IgD-negative memory B cell (primary cell): ENCODE data around the gene NNMT. TPM values are rescaled to one million over a fixed set of nuclear protein-coding genes. Genes with fewer than 3 reads are reported as not detected.
A peak's percentile ranks its signal among the peaks of the same experiment; 100 is the strongest.

Experiments used
- H3K27ac Mint-ChIP-seq, 3 donors: one replicate each; pipeline ENCODE4 v1.8.0; 2020 to 2022; ENCODE audit warnings: mild to moderate bottlenecking in 3 of 3, mixed read lengths in 3 of 3, moderate library complexity in 1 of 3
- H3K27me3 Mint-ChIP-seq: one replicate; pipeline ENCODE4 v1.8.0; 2021; ENCODE audit warnings: mixed read lengths
- H3K36me3 Mint-ChIP-seq: one replicate; pipeline ENCODE4 v1.8.0; 2020; ENCODE audit warnings: mild to moderate bottlenecking, mixed read lengths
- H3K4me1 Mint-ChIP-seq, 3 donors: one replicate each; pipeline ENCODE4 v1.8.0; 2020 to 2022; ENCODE audit warnings: mixed read lengths in 3 of 3, mild to moderate bottlenecking in 1 of 3
- H3K4me3 Mint-ChIP-seq, 4 donors: one replicate each; pipeline ENCODE4 v1.8.0; 2020 to 2022; ENCODE audit warnings: mild to moderate bottlenecking in 4 of 4, mixed read lengths in 4 of 4, moderate library complexity in 3 of 4
- H3K9me3 Mint-ChIP-seq, 3 donors: one replicate each; pipeline ENCODE4 v1.8.0; 2020 to 2021; ENCODE audit warnings: mixed read lengths in 3 of 3, mild to moderate bottlenecking in 1 of 3
- polyA plus RNA-seq: library from polyadenylated mRNA; unstranded; fragments of 300-500 nt; fragmentation: Illumina TruSeq; gene quantifications from one replicate; pipeline ENCODE4 v1.2.3, GENCODE V29; 2021

The NNMT gene
- polyA plus RNA-seq, 1 donor from 2014 or later: not detected

- H3K9me3 Mint-ChIP-seq: no peaks in the 10 kb centered on the region
- H3K4me1 Mint-ChIP-seq: peaks cover 16 to 28% (median 17%) of the 10 kb centered on the region in 3 donors
- peak overlapping the region; percentile 49 to 96 (median 91) for H3K27ac Mint-ChIP-seq
- H3K27me3 Mint-ChIP-seq: no peaks in the 10 kb centered on the region
- H3K4me3 Mint-ChIP-seq: peak overlapping the region; percentile 2 to 85 (median 30)
- no peaks in the 10 kb centered on the region for H3K36me3 Mint-ChIP-seq
Observed at GRCh38 chr11:114258696-114259095, 37.5 kb upstream of the NNMT start.

GRCh38 chr11:114259124-114259526, 37.1 kb upstream of the NNMT start:
- no peaks in the 10 kb centered on the region for H3K27me3 Mint-ChIP-seq
- H3K27ac Mint-ChIP-seq: peak overlapping the region; percentile 49 to 96 (median 91)
- H3K4me3 Mint-ChIP-seq: peak overlapping the region; percentile 2 to 85 (median 30)
- H3K9me3 Mint-ChIP-seq: no peaks in the 10 kb centered on the region
- peaks cover 16 to 25% (median 17%) of the 10 kb centered on the region in 3 donors for H3K4me1 Mint-ChIP-seq
- no peaks in the 10 kb centered on the region for H3K36me3 Mint-ChIP-seq

- no peaks in the 10 kb centered on the region for H3K27me3 Mint-ChIP-seq
- H3K36me3 Mint-ChIP-seq: no peaks in the 10 kb centered on the region
- H3K4me1 Mint-ChIP-seq: peaks cover 16 to 25% (median 17%) of the 10 kb centered on the region in 3 donors
- H3K9me3 Mint-ChIP-seq: no peaks in the 10 kb centered on the region
- no peak overlapping the region for H3K4me3 Mint-ChIP-seq
- peak overlapping the region in 2 of 3 donors; percentile 49 to 96 for H3K27ac Mint-ChIP-seq
Observed at GRCh38 chr11:114259551-114259983, 36.6 kb upstream of the NNMT start.

- no peaks in the 10 kb centered on the region for H3K9me3 Mint-ChIP-seq
- no peaks in the 10 kb centered on the region for H3K27me3 Mint-ChIP-seq
- peak overlapping the region in 2 of 3 donors; percentile 31 to 49 for H3K27ac Mint-ChIP-seq
- no peaks in the 10 kb centered on the region for H3K36me3 Mint-ChIP-seq
- H3K4me1 Mint-ChIP-seq: peaks cover 16 to 25% (median 17%) of the 10 kb centered on the region in 3 donors
- peak overlapping the region in 2 of 4 donors; percentile 19 to 49 for H3K4me3 Mint-ChIP-seq
Observed at GRCh38 chr11:114260077-114260476, 36.1 kb upstream of the NNMT start.

GRCh38 chr11:114260483-114260882, 35.7 kb upstream of the NNMT start:
- H3K27me3 Mint-ChIP-seq: no peaks in the 10 kb centered on the region
- H3K9me3 Mint-ChIP-seq: no peaks in the 10 kb centered on the region
- peak overlapping the region in 1 of 3 donors; percentile 31 for H3K27ac Mint-ChIP-seq
- peak overlapping the region in 2 of 4 donors; percentile 19 to 49 for H3K4me3 Mint-ChIP-seq
- H3K36me3 Mint-ChIP-seq: no peaks in the 10 kb centered on the region
- peaks cover 16 to 25% (median 17%) of the 10 kb centered on the region in 3 donors for H3K4me1 Mint-ChIP-seq

- Mint-ChIP-seq H3K27ac (no peak overlapping the region), H3K27me3 (peaks cover 1% of the 10 kb centered on the region), H3K9me3 (no peaks in the 10 kb centered on the region), H3K36me3 (no peaks in the 10 kb centered on the region), H3K4me1 (peaks cover 16 to 25% (median 17%) of the 10 kb centered on the region in 3 donors), H3K4me3 (no peak overlapping the region)
Observed at GRCh38 chr11:114261791-114262190, 34.4 kb upstream of the NNMT start.

- H3K9me3 Mint-ChIP-seq: no peaks in the 10 kb centered on the region
- no peak overlapping the region for H3K27ac Mint-ChIP-seq
- peaks cover 16 to 23% (median 17%) of the 10 kb centered on the region in 3 donors for H3K4me1 Mint-ChIP-seq
- H3K36me3 Mint-ChIP-seq: no peaks in the 10 kb centered on the region
- H3K27me3 Mint-ChIP-seq: peaks cover 1% of the 10 kb centered on the region
- no peak overlapping the region for H3K4me3 Mint-ChIP-seq
Observed at GRCh38 chr11:114262681-114263512, 33.3 kb upstream of the NNMT start.

GRCh38 chr11:114263513-114264170, 32.6 kb upstream of the NNMT start:
- H3K4me3 Mint-ChIP-seq: no peak overlapping the region
- peaks cover 1% of the 10 kb centered on the region for H3K27me3 Mint-ChIP-seq
- H3K36me3 Mint-ChIP-seq: no peaks in the 10 kb centered on the region
- no peaks in the 10 kb centered on the region for H3K9me3 Mint-ChIP-seq
- peaks cover 13 to 19% (median 14%) of the 10 kb centered on the region in 3 donors for H3K4me1 Mint-ChIP-seq
- no peak overlapping the region for H3K27ac Mint-ChIP-seq

GRCh38 chr11:114264381-114264780, 31.8 kb upstream of the NNMT start:
- Mint-ChIP-seq H3K4me3 (no peak overlapping the region), H3K36me3 (no peaks in the 10 kb centered on the region), H3K27me3 (peaks cover 1% of the 10 kb centered on the region), H3K27ac (no peak overlapping the region), H3K9me3 (no peaks in the 10 kb centered on the region), H3K4me1 (peaks cover 8 to 12% (median 9%) of the 10 kb centered on the region in 3 donors)

GRCh38 chr11:114265122-114265878, 30.9 kb upstream of the NNMT start:
- Mint-ChIP-seq H3K4me3 (no peak overlapping the region), H3K36me3 (no peaks in the 10 kb centered on the region), H3K27ac (no peak overlapping the region), H3K9me3 (no peaks in the 10 kb centered on the region), H3K27me3 (peaks cover 3% of the 10 kb centered on the region), H3K4me1 (peaks cover 2 to 5% (median 4%) of the 10 kb centered on the region in 3 donors)

- peaks cover 0 to 2% (median 0%) of the 10 kb centered on the region in 3 donors for H3K9me3 Mint-ChIP-seq
- H3K4me1 Mint-ChIP-seq: no peaks in the 10 kb centered on the region
- no peak overlapping the region for H3K27ac Mint-ChIP-seq
- H3K4me3 Mint-ChIP-seq: no peak overlapping the region
- H3K27me3 Mint-ChIP-seq: peaks cover 25% of the 10 kb centered on the region
- H3K36me3 Mint-ChIP-seq: no peaks in the 10 kb centered on the region
Observed at GRCh38 chr11:114269498-114269897, 26.7 kb upstream of the NNMT start.

- no peak overlapping the region for H3K4me3 Mint-ChIP-seq
- peaks cover 25% of the 10 kb centered on the region for H3K27me3 Mint-ChIP-seq
- H3K36me3 Mint-ChIP-seq: no peaks in the 10 kb centered on the region
- H3K9me3 Mint-ChIP-seq: peaks cover 0 to 2% (median 0%) of the 10 kb centered on the region in 3 donors
- no peaks in the 10 kb centered on the region for H3K4me1 Mint-ChIP-seq
- H3K27ac Mint-ChIP-seq: no peak overlapping the region
Observed at GRCh38 chr11:114270531-114271270, 25.5 kb upstream of the NNMT start.

- Mint-ChIP-seq H3K27me3 (peaks cover 24% of the 10 kb centered on the region), H3K36me3 (no peaks in the 10 kb centered on the region), H3K4me1 (no peaks in the 10 kb centered on the region), H3K9me3 (peaks cover 0 to 2% (median 0%) of the 10 kb centered on the region in 3 donors), H3K27ac (no peak overlapping the region), H3K4me3 (no peak overlapping the region)
Observed at GRCh38 chr11:114271316-114271715, 24.9 kb upstream of the NNMT start.

GRCh38 chr11:114272311-114272710, 23.9 kb upstream of the NNMT start:
- Mint-ChIP-seq H3K9me3 (peaks cover 0 to 2% (median 0%) of the 10 kb centered on the region in 3 donors), H3K4me3 (no peak overlapping the region), H3K27me3 (peaks cover 32% of the 10 kb centered on the region), H3K36me3 (no peaks in the 10 kb centered on the region), H3K4me1 (no peaks in the 10 kb centered on the region), H3K27ac (no peak overlapping the region)
